Jurkat, Clone E6-1 (cell line): ENCODE measurements around the gene FDXACB1. TPM values are rescaled to one million over a fixed set of nuclear protein-coding genes. Genes with fewer than 3 reads are reported as not detected.
A peak's percentile ranks its signal among the peaks of the same experiment; 100 is the strongest.

Experiments
- DNase-seq: peaks from one replicate; pipeline ENCODE4 v3.0.0-alpha.2; 2011; ENCODE audit warnings: low read depth, low spot score
- H3K4me3 ChIP-seq: 2 replicates; pipeline ENCODE4 v1.5.1; 2011; ENCODE audit warnings: mild to moderate bottlenecking, low read length, control low read depth, moderate library complexity
- polyA plus RNA-seq: library from polyadenylated mRNA; unstranded; fragments of >200 nt; gene quantifications from one replicate; pipeline ENCODE4 v1.2.1, GENCODE V29; 2012; ENCODE audit warnings: missing spikeins; ENCODE audit not compliant: insufficient read length, insufficient read depth

The FDXACB1 gene
- polyA plus RNA-seq, result 5.2 TPM

GRCh38 chr11:111878849-111879636, at the start of gene FDXACB1, which contains the start of gene CFAP68:
Gene FDXACB1, minus strand, starts transcription at chr11:111879165. Its CDS starts 33 bp downstream, at chr11:111879132.
Gene CFAP68, plus strand, starts transcription at chr11:111879541. Its CDS starts 20 bp downstream, at chr11:111879561.
- peak within 1 kb of the TSS; percentile 87 for H3K4me3 ChIP-seq
- peak; percentile 96 for DNase-seq

GRCh38 chr11:111926505-111927391, 47.8 kb upstream of the FDXACB1 start:
- H3K4me3 ChIP-seq, result peak overlapping the region; percentile 72
- peak; percentile 94 for DNase-seq

GRCh38 chr11:111925953-111926352, 47.0 kb upstream of the FDXACB1 start:
- no peak for DNase-seq
- peak overlapping the region; percentile 55 for H3K4me3 ChIP-seq

- no peak for DNase-seq
- H3K4me3 ChIP-seq, result no peak overlapping the region
Measured at GRCh38 chr11:111923951-111924350, 45.0 kb upstream of the FDXACB1 start.

- no peak overlapping the region for H3K4me3 ChIP-seq
- no peak for DNase-seq
Measured at GRCh38 chr11:111923351-111923788, 44.4 kb upstream of the FDXACB1 start.

GRCh38 chr11:111922803-111923202, 43.8 kb upstream of the FDXACB1 start:
- no peak overlapping the region for H3K4me3 ChIP-seq
- no peak for DNase-seq

- H3K4me3 ChIP-seq, result no peak overlapping the region
- no peak for DNase-seq
Measured at GRCh38 chr11:111921541-111922230, 42.7 kb upstream of the FDXACB1 start.

- no peak overlapping the region for H3K4me3 ChIP-seq
- DNase-seq, result no peak
Measured at GRCh38 chr11:111920908-111921307, 41.9 kb upstream of the FDXACB1 start.

GRCh38 chr11:111918390-111919256, 39.7 kb upstream of the FDXACB1 start, which contains the start of gene C11orf52:
Gene C11orf52, plus strand, starts transcription at chr11:111918913. Its CDS starts 60 bp downstream, at chr11:111918973.
- DNase-seq, result no peak
- H3K4me3 ChIP-seq, result no peak within 1 kb of the TSS

- no peak for DNase-seq
- no peak overlapping the region for H3K4me3 ChIP-seq
Measured at GRCh38 chr11:111917788-111918187, 38.8 kb upstream of the FDXACB1 start.

GRCh38 chr11:111917312-111917711, 38.3 kb upstream of the FDXACB1 start:
- H3K4me3 ChIP-seq, result no peak overlapping the region
- no peak for DNase-seq

GRCh38 chr11:111916768-111917167, 37.8 kb upstream of the FDXACB1 start:
- no peak for DNase-seq
- H3K4me3 ChIP-seq, result no peak overlapping the region

GRCh38 chr11:111913997-111914396, 35.0 kb upstream of the FDXACB1 start:
- no peak for DNase-seq
- H3K4me3 ChIP-seq, result no peak overlapping the region

GRCh38 chr11:111913031-111913861, 34.3 kb upstream of the FDXACB1 start:
- DNase-seq, result no peak
- no peak overlapping the region for H3K4me3 ChIP-seq

- no peak within 1 kb of the TSS for H3K4me3 ChIP-seq
Measured at GRCh38 chr11:111912535-111912934, 33.6 kb upstream of the FDXACB1 start, which contains the start of gene HSPB2. Gene HSPB2, plus strand, starts transcription at chr11:111912734. Its CDS starts 96 bp downstream, at chr11:111912830.

GRCh38 chr11:111911563-111912401, 32.8 kb upstream of the FDXACB1 start, which contains the start of gene CRYAB:
Gene CRYAB, minus strand, starts transcription at chr11:111911770. Its CDS starts 46 bp downstream, at chr11:111911724.
- no peak within 1 kb of the TSS for H3K4me3 ChIP-seq
- no peak for DNase-seq

More at GRCh38 chr11:111912535-111912934, 33.6 kb upstream of the FDXACB1 start, which contains the start of gene HSPB2:
- DNase-seq, result no peak
